Limb (tissue), 2 donors: ENCODE measurements around the gene MYOT.

Experiments
- DNase-seq, 2 donors: peaks; one replicate each; pipeline ENCODE4 v3.0.0-alpha.2; 2016; ENCODE audit errors: extremely low spot score in 2 of 2

The MYOT gene

GRCh38 chr5:137899493-137899892 lies 31.8 kb downstream of the MYOT start:
- DNase-seq: no peak

GRCh38 chr5:137901011-137901817 lies 33.6 kb downstream of the MYOT start:
- DNase-seq: no peak

GRCh38 chr5:137902408-137903133 lies 34.9 kb downstream of the MYOT start:
- no peak for DNase-seq

GRCh38 chr5:137914758-137915157 lies 47.1 kb downstream of the MYOT start:
- no peak for DNase-seq

GRCh38 chr5:137916923-137917322 lies 49.3 kb downstream of the MYOT start:
- no peak for DNase-seq

- no peak for DNase-seq
Observed at GRCh38 chr5:137921931-137922330, 54.3 kb downstream of the MYOT start.

GRCh38 chr5:137923856-137924255 lies 56.2 kb downstream of the MYOT start:
- no peak for DNase-seq

- DNase-seq: no peak
Observed at GRCh38 chr5:137932800-137933199, 65.1 kb downstream of the MYOT start.

- DNase-seq: peak in 1 of 2 donors; percentile 14
Observed at GRCh38 chr5:137933491-137933911, 65.8 kb downstream of the MYOT start.

- DNase-seq: no peak
Observed at GRCh38 chr5:137935190-137935589, 67.5 kb downstream of the MYOT start.

- DNase-seq: no peak
Observed at GRCh38 chr5:137935694-137936093, 68.0 kb downstream of the MYOT start.
